Testis (tissue), 3 donors: ENCODE results near the gene FAM53B. TPM values are rescaled to one million over a fixed set of nuclear protein-coding genes. Genes with fewer than 3 reads are reported as not detected.

ENCODE experiments used
- DNase-seq: peaks from one replicate; pipeline ENCODE4 v3.0.0-alpha.2; 2019
- H3K27ac ChIP-seq, 2 donors: fragments of 200-600 bp; sonication (generic); one replicate each; pipeline ENCODE4 v1.5.1; 2019
- H3K27me3 ChIP-seq: fragments of 200-600 bp; sonication (generic); one replicate; pipeline ENCODE4 v1.5.1; 2019
- H3K36me3 ChIP-seq: fragments of 200-600 bp; sonication (generic); one replicate; pipeline ENCODE4 v1.5.1; 2017; ENCODE audit warnings: low read depth; ENCODE audit errors: missing control alignments
- H3K4me1 ChIP-seq: fragments of 200-600 bp; sonication (generic); one replicate; pipeline ENCODE4 v1.5.1; 2019
- H3K4me3 ChIP-seq, 2 donors: fragments of 200-600 bp; sonication (generic); one replicate each; pipeline ENCODE4 v1.5.1; 2017 to 2019
- H3K9me3 ChIP-seq: fragments of 200-600 bp; sonication (generic); one replicate; pipeline ENCODE4 v1.5.1; 2017
- POLR2A ChIP-seq: fragments of 450-650 bp; IDR thresholded peaks from one replicate; pipeline ENCODE4 v1.6.1; 2017; ENCODE audit warnings: antibody characterized with exemption, mild to moderate bottlenecking, moderate library complexity
- WGBS, 2 donors: methylation state at CpG; one replicate each; pipeline ENCODE4 v1.1.5; 2018; 5-methylcytosine and 5-hydroxymethylcytosine counted together
- intact Hi-C: fragments of 100-400 bp; cut with DNase I; formaldehyde crosslinking; loops from one replicate; pipeline ENCODE4 v1.15.1; 2023; ENCODE audit warnings: low total_unique reads
- polyA plus RNA-seq: library from polyadenylated mRNA; stranded (reverse); fragments of 350-450 nt; fragmentation: Illumina TruSeq; extraction: RNeasy Lipid Tissue Mini Kit (QIAGEN cat#74804); gene quantifications from one replicate; pipeline ENCODE4 v1.2.3, GENCODE V29; 2014; ENCODE audit warnings: low read depth, low replicate concordance; ENCODE audit not compliant: insufficient read depth
- total RNA-seq, 2 donors: library from RNA; depleted of rRNA; stranded (reverse); fragments of >200 nt; gene quantifications; one replicate each; pipeline ENCODE4 v1.2.3, GENCODE V29; 2016
- TF ChIP-seq, protein P1 (sequence below), 3 experiments: fragments of 450-650 bp in 2 of 3; fragments of 200-600 bp in 1 of 3; sonication (generic) in 1 of 3; IDR thresholded peaks; one replicate each; pipeline ENCODE4 v1.5.1; 2016 to 2019; ENCODE audit warnings: antibody characterized with exemption in 3 of 3, mild to moderate bottlenecking in 2 of 3, moderate library complexity in 1 of 3

FAM53B gene
- total and polyA plus RNA-seq, 3 donors from 2014 or later: 36.9 to 125 (median 109) TPM

- no peak overlapping the region for H3K4me3 ChIP-seq
- WGBS, 2 donors: 63 to 67% methylated on average over 4 to 7 of the region's 7 CpGs
- H3K27me3 ChIP-seq: no peaks in the 10 kb centered on the region
- peak overlapping the region; percentile 46 to 78 for H3K27ac ChIP-seq
- intact Hi-C loops: no loop called here
- H3K9me3 ChIP-seq: no peaks in the 10 kb centered on the region
- H3K36me3 ChIP-seq: no peaks in the 10 kb centered on the region
- DNase-seq: no peak
- H3K4me1 ChIP-seq: peaks cover 71% of the 10 kb centered on the region
- no peak for TF ChIP-seq POLR2A
- TF ChIP-seq, protein P1, sequence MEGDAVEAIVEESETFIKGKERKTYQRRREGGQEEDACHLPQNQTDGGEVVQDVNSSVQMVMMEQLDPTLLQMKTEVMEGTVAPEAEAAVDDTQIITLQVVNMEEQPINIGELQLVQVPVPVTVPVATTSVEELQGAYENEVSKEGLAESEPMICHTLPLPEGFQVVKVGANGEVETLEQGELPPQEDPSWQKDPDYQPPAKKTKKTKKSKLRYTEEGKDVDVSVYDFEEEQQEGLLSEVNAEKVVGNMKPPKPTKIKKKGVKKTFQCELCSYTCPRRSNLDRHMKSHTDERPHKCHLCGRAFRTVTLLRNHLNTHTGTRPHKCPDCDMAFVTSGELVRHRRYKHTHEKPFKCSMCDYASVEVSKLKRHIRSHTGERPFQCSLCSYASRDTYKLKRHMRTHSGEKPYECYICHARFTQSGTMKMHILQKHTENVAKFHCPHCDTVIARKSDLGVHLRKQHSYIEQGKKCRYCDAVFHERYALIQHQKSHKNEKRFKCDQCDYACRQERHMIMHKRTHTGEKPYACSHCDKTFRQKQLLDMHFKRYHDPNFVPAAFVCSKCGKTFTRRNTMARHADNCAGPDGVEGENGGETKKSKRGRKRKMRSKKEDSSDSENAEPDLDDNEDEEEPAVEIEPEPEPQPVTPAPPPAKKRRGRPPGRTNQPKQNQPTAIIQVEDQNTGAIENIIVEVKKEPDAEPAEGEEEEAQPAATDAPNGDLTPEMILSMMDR (IDR thresholded peaks at IDR 0.05): no peak
Measured at GRCh38 chr10:124648131-124648475, 96.1 kb downstream of the FAM53B start.

DNA sequence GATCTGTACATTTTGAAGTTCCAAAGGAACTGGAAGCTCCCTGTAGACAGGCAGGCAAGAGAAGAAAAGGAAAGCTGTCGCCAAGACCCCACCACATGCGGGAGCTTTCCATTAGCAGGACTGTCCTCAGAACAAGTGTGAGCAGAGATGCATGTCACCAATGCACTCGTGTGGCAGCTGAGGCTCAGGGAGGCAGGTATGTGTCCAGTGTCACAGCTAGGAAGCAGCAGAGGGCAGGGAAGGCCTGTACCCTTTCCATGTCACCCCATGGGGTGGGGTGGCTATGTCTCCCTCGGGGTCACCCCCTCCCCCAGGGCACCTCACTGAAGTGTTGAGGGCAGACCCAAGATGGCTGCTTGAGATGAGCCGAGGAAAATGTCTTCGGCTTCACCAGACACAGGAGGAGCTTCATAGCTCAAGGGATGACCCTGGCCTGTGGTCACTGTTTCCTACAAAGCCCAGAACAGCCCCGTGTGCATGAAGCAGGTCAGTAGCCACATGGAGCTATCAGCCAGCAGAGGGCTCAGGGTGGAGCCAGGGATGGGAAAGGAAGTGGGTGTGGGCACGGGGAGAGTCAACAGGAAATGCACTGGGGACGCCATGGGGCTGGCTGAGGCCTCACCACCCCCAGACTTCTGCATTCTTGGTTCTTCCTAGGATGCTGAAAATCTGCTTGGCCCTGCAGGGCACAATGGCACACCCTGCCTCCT is 96.6 kb downstream of the FAM53B start:
- Histone ChIP-seq H3K9me3 (no peaks in the 10 kb centered on the region), H3K27me3 (no peaks in the 10 kb centered on the region), H3K27ac (peak overlapping the region; percentile 46 to 78), H3K4me1 (peaks cover 71% of the 10 kb centered on the region), H3K36me3 (no peaks in the 10 kb centered on the region), H3K4me3 (no peak overlapping the region)
- TF ChIP-seq, protein P1 (IDR thresholded peaks at IDR 0.05): no peak
- no peak for TF ChIP-seq POLR2A
- peak; percentile 49 for DNase-seq
- 70% methylated on average over 7 to 9 of the region's 9 CpGs for WGBS, 2 donors
- intact Hi-C loops: no loop called here

DNA sequence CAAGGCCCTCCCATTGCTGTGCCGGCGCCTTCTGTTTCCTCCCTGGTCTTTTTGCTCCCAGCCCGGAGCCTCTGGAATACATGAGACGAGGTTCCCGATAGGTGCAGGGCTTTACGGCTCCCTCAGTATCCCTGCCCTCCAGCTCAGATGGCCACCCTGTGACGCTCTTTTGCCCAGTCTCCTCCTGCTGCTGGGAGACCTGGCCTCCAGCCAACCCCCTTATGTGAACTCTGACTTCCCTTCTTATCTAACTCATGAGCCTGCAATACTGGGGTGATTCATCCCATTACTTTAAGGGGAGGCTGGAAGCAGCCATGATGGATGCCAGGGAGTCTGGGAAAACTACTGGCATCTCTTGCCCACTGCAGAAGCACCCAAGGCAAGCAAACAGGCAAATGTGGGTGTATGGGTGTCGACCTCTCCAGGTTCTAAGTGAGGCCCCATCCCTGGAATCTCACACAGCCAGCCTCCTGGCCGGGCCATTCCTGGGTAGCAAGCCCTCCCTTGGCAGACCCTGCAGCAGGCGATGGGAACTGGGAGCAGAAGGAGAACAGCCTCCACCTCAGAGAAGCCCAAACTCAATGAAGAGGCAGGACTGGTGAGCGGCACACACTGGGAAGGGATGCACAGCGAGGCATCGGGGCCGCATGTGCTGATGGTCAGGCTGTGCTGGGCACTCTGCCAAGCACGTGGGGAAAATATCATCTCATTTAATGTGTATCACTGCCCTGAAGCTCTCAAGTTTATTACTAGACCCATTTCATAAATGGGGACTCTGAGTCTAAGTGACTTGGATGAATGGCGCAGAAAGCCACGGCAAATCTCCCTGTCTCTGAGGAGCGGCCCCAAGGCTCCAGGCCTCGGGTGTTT is 97.5 kb downstream of the FAM53B start:
- intact Hi-C loops: no loop called here
- 62 to 67% methylated on average over 14 to 19 of the region's 19 CpGs for WGBS, 2 donors

GRCh38 chr10:124645467-124646095 is 98.6 kb downstream of the FAM53B start:
- Histone ChIP-seq H3K27ac (peak overlapping the region; percentile 36 to 78), H3K27me3 (no peaks in the 10 kb centered on the region), H3K4me3 (no peak overlapping the region), H3K9me3 (no peaks in the 10 kb centered on the region), H3K4me1 (peaks cover 87% of the 10 kb centered on the region), H3K36me3 (no peaks in the 10 kb centered on the region)
- intact Hi-C loops: no loop called here
- no peak for DNase-seq
- 91 to 92% methylated on average over 8 to 13 of the region's 13 CpGs for WGBS, 2 donors
- TF ChIP-seq, protein P1 (IDR thresholded peaks at IDR 0.05): no peak
- TF ChIP-seq POLR2A: no peak

More for the DNA sequence above, 97.5 kb downstream of the FAM53B start:
- Histone ChIP-seq H3K9me3 (no peaks in the 10 kb centered on the region), H3K4me1 (peaks cover 78% of the 10 kb centered on the region), H3K27me3 (no peaks in the 10 kb centered on the region), H3K4me3 (no peak overlapping the region), H3K36me3 (no peaks in the 10 kb centered on the region), H3K27ac (peak overlapping the region; percentile 36 to 78)
- TF ChIP-seq POLR2A: no peak
- TF ChIP-seq, protein P1 (IDR thresholded peaks at IDR 0.05): no peak
- DNase-seq: peak; percentile 83
